GM19351 (cell line): ENCODE results near the gene FOXRED2.
"Not testable (repeated sequence)": the region's sequence is repeated elsewhere in the genome, so short reads cannot be mapped to it uniquely, and the experiment has no call there.

ENCODE experiments used
- ATAC-seq: cut with Tn5 transposase; IDR thresholded peaks from one replicate; pipeline ENCODE4 v1.9.1; 2021; ENCODE audit warnings: mild to moderate bottlenecking, moderate library complexity; ENCODE audit not compliant: unreplicated experiment

The FOXRED2 gene

DNA sequence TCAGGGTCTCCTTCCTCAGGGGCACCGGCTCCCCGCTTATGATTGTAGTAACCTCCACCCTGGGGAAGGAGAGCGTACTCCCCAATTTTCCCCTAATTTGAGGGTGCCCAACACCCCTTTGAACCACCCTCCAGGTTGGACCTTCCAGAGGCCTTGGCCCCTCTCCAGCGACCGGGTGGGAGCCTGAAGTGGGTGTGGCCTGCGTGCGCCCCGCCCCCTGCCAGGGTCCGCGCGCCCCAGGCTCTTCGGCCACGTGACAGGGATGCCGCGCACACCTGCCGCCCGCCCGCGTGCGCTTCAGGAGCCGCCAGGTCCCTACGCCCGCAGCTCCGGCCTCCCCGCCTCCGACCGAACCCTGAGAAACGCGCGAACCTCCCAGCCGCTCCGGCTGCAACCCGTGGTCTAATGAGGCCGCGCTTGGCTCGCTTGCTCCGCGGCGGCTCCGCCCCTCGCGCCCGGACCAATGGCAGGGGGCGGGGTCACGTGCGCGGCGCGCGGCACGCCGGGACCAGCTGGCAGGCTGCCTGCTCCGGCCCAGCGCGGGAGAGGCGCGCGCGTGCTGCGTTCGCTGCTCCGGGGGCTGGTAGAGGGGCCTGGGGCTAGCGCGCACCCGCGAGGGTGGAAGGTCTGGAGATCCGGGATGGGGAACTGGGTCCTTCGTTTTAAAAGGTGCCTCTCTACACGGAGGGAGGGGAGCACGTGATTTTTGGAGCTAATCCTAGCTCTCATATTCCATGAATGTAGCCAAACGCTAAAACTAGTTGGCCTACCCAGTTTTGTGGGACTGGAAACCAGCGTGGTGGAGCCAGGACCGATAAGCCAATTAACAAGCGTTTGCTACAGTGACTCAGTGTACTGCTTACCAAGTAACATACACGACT is at the start of gene FOXRED2:
TSS of gene FOXRED2 (minus strand) at position 404 of the 881 bp plus-strand sequence. CDS start 618 bp downstream, outside the sequence.
- ATAC-seq, result peak; percentile 73

DNA sequence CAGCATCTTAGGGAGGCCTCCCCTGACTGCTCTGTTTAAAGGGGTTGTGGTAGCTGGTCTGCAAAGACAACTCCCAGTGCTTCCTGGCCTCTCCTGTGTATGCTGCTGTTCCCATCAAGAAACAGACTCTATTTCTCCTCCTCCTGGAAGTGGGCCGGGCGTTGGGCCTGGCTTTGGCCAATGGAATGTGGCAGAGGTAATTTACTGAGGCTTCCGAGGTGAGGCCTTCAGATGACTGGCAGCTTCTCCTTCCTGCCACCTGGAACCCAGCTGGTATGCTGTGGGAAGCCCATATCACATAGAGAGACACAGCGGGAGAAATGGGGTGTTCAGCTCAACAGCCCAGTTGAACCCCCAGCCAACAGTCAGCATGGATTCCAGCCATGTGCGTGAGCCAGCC is 47.3 kb upstream of the FOXRED2 start:
- no peak for ATAC-seq

DNA sequence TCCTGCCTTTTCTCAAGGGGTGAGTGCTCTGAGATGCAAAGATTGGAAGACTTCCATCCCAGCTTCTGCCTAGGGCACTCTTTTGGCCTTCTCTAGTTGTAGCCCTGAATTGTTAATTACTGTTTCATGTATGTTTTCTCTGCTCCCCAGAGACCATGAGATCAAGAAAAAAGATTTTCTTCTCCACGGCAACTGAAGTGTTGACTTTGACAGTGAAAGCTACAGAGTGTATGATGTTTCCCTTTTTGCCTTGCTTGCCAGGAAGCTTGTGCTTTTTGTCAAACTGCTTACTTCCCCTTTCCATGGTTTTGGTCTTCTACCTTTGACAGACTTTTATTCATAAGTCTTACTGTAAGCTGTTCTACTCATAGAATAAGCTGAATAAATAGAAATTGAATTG is 45.4 kb upstream of the FOXRED2 start:
- no peak for ATAC-seq

DNA sequence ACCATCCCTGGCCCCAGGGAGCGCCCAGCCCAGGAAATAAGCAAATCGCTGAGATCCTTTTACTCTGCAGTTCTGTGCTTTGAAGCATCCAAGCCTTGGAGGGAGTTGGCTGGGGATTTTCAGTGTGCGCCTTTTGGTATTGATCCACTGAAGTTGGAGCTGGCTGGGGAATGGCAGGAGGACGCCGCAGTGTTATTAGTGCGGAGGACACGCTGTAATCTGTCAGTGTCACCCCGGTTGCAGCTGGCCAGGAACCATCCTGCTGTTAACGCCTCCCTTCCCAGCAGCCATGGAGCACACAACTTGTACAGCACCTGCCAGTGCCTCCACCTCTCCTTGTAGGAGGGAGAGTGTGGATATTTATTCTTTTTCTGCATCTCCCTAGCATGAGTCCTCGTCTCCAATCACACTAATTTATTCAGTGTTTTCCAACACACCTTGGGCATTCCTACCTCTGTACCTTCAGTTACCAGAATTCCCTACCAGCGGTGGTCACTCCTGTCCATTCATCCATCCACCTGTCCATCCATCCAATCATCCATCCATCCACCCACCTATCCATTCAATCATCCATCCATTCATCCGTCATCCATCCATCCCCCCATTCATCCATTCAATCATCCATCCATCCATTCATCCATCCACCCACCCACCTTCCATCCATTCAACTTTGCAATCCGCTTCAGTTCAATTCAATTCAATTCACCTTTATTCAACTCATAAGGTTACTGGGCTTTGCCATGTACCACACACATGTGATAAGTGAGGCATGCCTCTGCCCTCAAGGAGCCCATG is 44.1 kb upstream of the FOXRED2 start:
- no peak for ATAC-seq

DNA sequence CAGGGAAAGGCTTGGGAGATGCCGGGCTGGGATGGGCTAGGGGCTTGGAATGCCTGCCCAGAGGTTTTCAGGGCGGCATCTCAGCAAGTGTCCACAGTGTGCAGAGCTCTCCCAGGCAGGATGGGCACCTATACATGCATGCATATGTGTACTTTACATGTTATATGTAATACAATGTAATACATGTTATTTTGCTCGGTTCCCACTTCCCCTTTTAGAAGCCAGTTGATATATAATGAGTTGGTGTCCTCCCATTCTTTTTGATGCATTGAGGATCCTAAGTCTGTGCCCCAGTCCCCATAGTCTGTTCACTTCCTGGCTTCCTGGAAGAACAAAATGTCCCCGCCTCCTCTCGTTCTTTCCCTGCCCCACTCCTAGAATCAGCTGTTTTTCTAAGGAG is 42.2 kb upstream of the FOXRED2 start:
- no peak for ATAC-seq

DNA sequence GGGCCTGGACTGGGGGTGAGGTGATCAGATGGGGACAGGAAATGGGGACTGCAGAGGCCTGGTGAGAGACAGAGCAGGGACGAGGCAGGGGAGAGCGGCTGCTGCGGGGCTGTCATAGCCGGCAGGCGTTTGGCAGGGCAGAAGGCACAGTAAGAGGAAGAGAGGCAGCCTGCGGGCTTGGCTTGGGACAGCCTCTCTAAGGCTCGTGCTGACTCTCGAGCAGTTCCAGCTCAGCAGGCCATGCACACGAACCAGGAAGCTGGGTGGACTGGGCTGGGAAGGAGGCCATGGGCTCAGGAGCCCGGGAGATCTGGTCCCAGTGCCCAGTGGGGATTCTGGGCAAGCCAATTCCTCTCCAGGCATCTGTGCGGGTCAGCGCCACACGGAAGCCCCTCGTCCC is 41.8 kb upstream of the FOXRED2 start:
- no peak for ATAC-seq

DNA sequence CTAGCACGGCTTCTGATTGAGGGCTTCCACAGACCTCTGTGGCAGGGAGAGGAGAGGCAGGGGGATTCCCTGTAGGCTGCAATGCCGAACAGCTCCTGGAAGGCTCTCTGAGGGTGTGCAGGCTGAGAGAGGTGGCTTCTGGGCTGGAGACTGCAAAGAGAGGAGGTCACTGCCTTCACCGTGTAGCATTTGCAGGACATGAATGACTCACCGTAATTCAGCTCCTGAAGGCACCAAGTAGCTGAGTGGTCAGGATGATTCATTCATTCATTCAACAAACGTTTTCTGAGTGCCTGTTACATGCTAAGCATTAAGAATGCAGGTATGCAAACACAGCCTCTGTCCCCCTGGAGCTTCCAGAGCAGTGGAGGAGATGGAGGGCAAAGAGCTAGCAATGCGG is 40.1 kb upstream of the FOXRED2 start:
- ATAC-seq, result no peak

DNA sequence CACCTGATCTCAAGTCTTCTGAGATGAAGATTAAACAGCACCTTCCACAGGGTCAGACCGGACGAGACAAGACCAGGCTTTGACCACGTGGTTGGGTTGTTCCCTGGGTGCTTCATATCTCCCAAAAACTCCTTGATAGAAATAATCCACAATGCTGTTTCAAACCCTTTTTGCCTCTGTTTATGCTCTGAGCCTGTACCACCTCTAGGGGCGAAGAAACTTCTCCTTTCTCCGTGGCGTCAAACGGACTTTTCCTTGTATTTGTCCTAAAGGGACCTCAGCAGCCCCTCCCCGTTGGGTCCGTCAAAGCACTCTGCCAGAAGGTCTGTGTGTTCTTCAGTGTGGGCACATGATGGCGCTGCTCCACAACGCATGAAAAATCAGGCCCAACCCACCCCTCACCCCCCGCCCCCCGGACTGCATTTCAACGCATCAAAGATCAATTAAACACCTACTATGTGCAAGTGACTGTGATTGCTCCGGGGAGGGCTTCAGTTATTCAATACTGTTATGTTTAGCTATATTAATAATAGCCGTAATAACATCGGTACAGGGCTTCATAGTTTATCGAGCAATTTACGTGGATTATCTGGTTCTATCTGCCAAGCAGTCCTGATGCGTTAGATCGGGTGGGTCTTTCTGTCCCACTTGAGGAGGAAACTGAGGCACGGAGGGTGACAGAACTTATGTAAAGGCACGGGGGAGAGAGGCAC is 39.4 kb upstream of the FOXRED2 start:
- no peak for ATAC-seq

DNA sequence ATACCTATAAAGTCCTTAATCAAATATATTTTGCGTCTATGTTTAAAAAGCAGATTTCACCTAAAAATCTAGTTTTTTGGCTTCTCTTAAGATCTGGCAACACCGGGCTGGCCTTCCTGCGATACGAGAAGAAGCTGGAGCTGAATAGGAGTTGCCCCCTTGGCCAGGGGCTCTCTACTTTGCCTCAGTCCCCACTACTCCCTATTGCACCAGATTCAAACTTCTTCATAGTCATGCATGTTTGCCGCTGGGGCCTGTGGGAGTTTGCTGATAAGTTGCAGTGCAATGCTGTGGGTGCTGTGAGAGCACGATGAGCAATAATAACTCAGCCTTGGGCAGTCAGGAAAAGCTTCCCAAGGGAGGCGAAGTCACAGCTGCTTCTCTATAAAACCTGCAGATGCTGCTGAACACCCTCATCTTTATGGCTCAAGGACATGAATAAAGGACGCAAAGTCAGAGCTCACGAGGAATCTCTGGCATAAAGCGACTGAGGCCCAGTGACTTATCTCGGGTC is 37.3 kb upstream of the FOXRED2 start:
- no peak for ATAC-seq

DNA sequence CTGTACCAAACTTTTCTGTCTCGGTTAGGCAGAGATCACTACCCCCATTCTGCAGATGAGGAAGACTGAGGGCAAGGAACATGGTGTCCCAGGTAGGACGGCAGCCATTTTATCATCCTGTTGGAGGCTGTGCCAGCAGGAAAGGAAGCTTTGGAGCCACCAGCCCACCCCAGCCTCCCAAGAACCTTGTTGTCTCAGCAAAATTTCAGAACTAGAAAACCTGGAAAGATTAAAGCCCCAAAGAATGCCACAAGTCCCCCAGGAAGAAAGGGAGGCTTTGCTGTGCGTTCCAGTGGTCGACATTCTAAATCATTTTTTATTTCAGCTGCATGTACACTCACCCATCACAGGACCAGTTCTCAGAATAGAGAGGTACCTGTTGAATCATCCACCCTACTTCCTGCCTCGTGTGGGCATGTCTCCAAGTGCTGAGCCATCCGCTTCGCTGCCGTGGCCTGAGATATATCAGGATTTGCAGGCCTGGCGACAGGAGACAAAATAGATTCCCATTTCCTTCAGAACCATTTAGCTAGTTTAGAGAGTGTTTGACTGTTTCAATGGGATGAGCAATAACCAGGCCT is 35.1 kb upstream of the FOXRED2 start:
- ATAC-seq, result no peak

DNA sequence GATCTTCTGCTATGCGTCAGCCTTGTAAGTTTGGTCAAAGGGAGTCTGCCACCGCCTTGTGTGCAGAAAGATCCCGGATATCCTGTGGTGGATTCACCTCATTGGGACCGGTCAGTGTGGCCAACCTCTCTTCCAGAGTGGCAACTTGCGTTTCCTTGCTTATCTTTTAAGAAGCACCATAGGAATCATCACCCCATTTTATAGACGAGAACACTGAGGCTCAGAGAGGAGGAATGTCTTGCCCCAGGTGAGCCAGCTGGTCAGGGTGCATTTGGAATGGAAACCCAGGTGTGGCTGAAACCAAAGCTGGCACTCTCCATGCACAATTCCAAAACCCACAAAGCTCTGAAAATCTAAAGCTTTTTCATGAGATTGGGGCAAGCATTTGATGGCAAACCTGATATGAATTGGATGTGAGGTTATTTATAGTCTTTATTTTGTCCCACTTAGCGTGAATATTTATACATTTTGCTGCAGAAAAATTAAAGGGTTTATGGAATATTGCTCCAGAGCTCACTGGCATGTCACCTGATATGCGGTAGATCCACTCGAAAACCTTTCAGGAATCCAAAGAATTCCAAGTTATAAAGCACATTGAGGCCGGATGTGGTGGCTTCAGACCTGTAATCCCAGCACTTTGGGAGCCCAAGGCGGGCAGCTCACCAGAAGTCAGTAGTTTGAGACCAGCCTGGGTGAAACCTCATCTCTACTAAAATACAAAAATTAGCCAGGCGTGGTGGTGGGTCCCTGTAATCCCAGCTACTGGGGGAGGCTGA is 34.2 kb upstream of the FOXRED2 start:
- ATAC-seq, result no peak

DNA sequence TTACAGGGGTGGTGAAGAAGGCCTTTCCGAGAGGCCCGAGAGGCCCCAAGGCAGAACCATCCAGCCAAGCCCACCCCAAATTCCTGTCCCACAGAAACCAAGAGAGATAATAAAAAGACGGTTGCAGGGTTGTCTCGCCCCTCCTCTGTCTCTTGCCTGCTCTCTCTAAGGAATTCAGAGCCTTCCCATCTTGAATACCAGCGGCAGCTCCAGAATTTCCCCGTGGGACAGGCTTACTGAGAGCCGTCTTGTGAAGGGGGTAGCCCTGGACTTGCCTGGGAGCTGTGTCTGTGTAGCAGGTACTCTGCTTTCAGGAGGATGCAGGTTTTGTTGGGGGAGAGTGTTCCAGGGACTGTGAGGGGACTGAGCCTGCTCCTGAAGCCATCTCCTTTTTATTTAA is 31.7 kb upstream of the FOXRED2 start:
- ATAC-seq, result no peak

DNA sequence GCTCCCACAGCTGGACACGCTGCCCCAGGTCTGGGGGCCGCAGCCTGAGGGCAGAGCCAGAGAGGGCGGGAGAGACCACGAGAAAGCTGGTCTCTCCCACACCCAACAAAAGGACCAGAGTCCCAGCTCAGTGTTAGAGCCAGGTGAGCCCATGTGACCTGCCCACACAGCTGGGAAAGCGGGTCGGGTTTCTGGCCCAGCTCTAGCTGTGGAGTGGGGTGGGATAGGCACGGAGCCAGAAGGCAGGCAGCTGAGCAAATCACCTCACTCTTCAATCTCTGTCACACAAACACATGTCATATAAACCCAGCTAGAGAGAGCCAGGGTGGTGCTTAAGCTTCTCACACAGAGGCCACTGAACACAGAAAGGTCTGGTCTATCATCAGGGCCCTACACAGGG is 29.9 kb upstream of the FOXRED2 start:
- no peak for ATAC-seq

DNA sequence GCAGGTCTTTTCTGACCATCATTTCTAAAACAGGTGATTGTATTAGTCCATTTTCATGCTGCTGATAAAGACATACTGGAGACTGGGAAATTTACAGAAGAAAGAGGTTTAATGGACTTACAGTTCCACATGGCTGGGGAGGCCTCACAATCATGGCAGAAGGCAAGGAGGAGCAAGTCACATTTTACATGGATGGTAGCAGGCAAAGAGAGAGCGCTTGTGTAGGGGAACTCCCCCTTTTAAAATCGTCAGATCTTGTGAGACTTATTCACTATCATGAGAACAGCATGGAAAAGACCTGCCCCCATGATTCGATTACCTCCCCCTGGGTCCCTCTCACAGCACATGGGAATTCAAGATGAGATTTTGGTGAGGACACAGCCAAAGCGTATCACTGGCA is 26.5 kb upstream of the FOXRED2 start:
- ATAC-seq, result not testable (repeated sequence)

DNA sequence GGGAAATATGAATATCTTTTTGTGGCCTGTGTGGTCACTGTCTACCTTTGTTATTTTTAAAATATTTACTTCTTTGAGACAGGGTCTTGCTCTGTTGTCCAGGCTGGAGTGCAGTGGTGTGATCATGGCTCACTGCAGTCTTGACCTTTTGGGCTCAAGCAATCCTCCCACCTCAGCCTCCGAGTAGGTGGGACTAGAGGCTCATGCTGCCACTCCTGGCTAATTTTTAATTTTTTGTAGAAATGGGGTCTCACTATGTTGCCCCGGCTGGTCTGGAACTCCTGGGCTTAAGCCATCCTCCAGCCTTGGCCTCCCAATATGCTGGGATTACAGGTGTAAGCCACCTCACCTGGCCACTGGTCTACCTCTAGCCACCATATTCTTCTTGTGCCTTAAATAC is 25.6 kb upstream of the FOXRED2 start:
- ATAC-seq, result no peak

DNA sequence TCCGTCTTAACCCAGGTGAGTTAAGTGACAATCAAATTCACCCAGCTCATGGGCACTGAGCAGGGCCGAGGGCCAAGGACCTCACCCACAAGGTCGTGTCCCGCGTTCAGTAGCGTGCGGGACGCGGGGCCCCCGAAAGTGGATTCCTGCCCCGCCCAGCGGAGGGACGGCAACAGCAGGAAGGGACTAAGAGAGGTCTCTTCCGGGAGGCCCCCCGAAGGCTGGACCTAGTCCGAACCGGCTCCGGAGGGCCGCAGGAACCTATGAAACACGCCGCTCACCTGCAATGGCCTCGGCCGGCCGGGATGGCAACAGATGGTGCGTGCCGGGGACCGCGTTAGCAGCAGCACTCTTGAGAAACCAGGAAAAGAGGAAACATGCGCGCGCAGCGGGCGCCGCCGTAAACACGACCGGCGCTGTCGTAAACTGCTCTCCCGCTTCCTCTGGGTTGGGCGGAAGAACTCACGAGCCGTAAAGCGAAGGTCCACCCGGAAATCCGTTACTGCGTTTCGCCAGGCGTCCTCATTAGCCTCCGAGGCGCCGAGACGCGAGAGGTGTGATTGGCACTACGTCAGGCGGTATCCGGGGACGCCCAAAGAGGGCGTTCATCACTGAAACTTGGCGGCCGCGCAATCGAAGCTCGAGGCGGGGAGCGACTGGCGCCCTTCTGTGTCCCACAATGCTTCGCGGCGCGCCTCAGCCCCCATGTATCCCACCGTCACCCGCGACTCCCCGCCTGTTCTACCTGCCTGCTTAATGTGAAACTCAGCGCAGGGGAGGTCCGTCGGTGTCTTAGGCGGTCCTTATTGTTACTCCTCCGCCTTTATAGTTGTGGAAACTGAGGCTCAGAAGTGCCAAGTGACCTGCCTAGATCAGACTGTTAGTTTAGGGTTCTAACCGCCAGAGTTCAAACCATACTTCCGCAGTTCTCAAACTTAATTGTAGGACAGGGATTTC is 22.2 kb upstream of the FOXRED2 start, which contains the start of gene EIF3D:
TSS of gene EIF3D (minus strand) at position 372 of the 957 bp plus-strand sequence. CDS start 3,045 bp downstream, outside the sequence.
- peak; percentile 92 for ATAC-seq

DNA sequence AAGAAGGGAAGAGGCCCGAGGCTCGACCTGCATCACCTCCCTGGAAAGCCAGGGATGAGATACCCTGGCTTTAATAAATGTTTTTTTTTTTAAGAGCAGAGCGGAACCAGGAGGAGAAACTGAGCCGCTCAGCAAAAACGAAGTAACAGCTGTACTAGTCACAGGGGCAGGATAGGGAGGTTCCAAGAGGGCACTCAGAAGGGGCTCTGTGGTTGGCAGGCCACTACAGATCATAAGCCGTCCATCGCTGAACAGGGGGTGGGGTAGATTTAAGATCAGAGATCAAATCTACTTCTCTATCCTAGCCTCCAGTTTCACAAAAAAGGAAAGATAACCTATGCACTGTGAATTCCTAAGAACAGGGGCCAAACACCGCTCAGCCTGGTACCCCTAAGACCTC is 21.5 kb upstream of the FOXRED2 start:
- ATAC-seq, result no peak

DNA sequence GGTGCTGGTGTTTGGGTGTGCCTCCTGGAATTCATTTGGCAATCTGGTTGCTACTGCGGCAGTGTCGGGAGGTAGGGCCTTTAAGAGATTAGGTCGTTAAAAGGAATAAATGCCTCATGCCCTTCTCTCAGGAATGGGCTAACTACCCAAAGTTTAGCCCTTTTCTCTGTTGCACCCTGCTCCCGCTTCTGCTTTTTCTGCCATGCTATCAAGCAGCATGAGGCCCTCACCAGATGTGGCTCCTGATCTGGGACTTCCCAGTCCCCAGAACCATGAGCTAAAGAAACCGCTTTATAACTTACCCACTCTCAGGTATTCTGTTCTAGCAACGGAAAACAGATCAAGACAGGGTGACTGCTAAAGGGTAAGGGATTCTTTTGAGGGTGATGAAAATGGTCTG is 15.8 kb upstream of the FOXRED2 start:
- no peak for ATAC-seq

DNA sequence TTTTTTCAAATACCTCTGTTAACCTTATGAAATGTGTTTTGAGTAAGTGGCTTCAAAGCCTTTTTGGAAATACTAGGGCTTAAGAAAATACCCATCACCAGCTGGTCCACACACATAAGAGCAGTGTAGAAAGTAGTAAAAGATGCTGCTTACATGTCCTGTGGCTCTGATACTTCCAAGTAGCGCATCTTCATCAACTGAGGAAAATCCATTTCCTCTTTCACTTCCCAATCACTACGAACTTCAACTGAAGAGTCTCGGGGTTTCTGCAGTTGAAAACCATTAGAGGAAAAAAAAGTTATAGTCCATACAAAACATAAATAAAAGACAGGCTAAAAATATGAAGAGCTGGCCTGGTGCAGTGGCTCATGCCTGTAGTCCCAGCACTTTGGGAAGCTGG is 13.6 kb upstream of the FOXRED2 start:
- ATAC-seq, result no peak
